Stimulated activated CD8-positive, alpha-beta memory T cell treated with anti-CD3 and anti-CD28 coated beads, Interleukin-12 subunit alpha, Interleukin-12 subunit beta, amount 100 ng/mL, for 24 hours (primary cell): ENCODE measurements around the gene ADAMTS17.

Experiments used
- DNase-seq: peaks from one replicate; pipeline ENCODE4 v3.0.0-alpha.2; 2020; ENCODE audit errors: extremely low read depth

The ADAMTS17 gene, protein sequence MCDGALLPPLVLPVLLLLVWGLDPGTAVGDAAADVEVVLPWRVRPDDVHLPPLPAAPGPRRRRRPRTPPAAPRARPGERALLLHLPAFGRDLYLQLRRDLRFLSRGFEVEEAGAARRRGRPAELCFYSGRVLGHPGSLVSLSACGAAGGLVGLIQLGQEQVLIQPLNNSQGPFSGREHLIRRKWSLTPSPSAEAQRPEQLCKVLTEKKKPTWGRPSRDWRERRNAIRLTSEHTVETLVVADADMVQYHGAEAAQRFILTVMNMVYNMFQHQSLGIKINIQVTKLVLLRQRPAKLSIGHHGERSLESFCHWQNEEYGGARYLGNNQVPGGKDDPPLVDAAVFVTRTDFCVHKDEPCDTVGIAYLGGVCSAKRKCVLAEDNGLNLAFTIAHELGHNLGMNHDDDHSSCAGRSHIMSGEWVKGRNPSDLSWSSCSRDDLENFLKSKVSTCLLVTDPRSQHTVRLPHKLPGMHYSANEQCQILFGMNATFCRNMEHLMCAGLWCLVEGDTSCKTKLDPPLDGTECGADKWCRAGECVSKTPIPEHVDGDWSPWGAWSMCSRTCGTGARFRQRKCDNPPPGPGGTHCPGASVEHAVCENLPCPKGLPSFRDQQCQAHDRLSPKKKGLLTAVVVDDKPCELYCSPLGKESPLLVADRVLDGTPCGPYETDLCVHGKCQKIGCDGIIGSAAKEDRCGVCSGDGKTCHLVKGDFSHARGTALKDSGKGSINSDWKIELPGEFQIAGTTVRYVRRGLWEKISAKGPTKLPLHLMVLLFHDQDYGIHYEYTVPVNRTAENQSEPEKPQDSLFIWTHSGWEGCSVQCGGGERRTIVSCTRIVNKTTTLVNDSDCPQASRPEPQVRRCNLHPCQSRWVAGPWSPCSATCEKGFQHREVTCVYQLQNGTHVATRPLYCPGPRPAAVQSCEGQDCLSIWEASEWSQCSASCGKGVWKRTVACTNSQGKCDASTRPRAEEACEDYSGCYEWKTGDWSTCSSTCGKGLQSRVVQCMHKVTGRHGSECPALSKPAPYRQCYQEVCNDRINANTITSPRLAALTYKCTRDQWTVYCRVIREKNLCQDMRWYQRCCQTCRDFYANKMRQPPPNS

GRCh38 chr15:100341750-100342560 lies at the start of gene ADAMTS17:
Gene ADAMTS17 (minus strand): TSS chr15:100341975. CDS start chr15:100341899, 76 bp downstream.
- peak; percentile 82 for DNase-seq

DNA sequence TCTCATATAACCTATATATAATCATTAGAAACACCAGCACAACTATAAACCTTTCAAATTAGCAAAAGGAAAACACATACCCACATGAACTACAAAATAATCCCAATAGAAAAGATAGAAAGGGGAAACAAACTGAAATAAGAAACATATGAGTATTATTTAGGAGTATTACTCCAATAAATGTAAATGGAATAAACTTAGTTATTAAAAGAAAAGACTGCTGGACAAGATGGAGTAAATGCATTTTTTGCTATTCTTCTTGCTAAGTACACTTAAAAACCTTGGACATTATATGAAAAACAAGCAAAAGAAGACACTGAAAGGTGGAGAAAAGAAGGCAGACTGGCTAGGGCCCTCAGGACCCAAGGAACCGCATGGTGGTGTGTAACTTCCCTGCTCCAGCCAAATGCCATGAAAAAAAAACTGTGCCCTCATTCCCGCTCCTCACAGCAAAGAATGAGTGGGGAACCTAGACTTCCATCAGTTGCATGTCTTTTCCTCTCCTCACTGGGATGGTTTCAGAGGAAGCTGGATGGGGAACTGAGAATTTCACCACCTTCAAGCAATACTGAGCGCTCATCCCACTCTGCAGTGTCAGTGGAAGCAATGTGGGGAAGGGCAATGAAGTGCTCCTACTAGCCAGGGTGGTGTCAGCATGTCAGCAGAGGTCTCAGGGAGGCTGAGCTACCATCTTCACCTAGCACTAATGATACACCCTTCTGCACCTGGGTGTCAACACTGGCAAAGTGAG lies 43.7 kb upstream of the ADAMTS17 start:
- no peak for DNase-seq

DNA sequence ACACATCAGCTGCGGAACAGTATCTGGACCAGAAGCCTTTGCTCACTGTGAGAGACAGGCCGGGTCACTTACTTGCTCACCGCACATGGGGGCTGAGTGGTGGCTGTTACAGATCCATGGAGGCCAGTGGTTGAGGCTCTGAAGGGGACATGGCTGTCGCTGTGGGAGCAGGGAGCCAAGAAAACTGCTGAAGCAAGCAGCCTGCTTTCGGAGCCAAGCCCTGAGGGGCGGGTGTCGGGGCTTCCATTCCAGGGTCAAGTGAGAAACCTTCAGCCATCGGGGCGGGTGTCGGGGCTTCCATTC lies 42.3 kb upstream of the ADAMTS17 start:
- DNase-seq, result no peak

- no peak for DNase-seq
Observed at GRCh38 chr15:100383302-100384107, 41.7 kb upstream of the ADAMTS17 start.

DNA sequence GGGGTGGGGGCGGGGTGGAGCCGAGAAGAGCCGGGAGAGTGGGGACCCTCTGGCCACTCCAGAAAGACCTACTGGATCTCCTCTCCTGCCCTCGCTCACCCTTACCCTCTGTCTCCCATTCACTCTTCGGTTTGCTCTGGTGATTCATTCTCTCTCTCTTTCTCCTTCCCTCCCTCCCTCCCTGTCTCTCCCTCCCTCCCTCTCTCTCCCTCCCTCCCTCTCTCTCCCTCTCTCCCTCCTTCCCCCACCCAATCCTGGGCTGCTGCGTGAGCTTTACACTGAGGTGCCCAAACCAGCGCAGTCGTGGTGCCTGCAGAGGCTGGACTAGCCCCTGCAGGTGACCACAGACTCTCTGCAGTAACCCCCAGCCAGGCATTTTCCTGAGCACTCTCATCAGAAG lies 32.2 kb upstream of the ADAMTS17 start:
- DNase-seq, result no peak

GRCh38 chr15:100373120-100373896 lies 31.5 kb upstream of the ADAMTS17 start:
- no peak for DNase-seq

GRCh38 chr15:100372739-100373119 lies 31.0 kb upstream of the ADAMTS17 start:
- DNase-seq, result no peak

- no peak for DNase-seq
Observed at GRCh38 chr15:100355342-100355741, 13.6 kb upstream of the ADAMTS17 start.

- DNase-seq, result no peak
Observed at GRCh38 chr15:100353449-100353848, 11.7 kb upstream of the ADAMTS17 start.

- no peak for DNase-seq
Observed at GRCh38 chr15:100350434-100351226, 8.9 kb upstream of the ADAMTS17 start.

DNA sequence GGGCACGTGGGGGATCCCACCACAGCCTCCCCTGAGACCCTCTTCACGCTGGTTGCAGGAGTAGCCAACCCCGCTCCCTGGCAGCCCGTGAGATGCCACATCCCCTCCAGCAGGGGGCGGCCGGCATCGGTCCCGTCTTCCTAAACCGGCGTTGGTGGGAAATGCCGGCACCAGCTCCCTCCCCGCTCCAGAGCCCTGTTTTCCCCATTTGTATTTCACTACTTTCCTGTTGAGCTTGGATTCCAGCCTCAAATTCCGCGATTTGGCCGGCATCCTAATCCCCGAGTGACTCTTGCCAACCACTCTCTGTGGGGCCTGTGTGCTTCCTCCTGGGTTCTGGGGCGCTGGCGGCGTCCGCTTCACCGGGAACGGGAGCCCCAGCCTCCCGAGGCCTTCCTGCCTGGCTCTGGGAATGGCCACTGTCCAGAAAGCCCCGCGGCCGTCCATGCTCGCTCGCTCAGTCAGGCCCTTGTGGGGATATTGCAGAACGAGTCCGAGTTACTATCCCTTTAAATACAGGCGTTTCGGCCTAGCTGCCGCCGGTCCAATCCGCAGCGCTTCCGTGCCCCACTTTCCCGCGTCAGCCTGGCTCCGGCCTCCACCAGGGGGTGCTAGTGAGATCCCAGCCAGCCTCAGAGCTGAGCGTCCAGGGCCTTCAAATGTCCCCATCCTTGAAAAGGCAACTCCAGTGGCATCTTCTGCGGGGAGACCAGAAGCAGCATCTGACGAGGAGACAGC lies 8.1 kb upstream of the ADAMTS17 start:
- peak; percentile 63 for DNase-seq

- no peak for DNase-seq
Observed at GRCh38 chr15:100349321-100349695, 7.5 kb upstream of the ADAMTS17 start.

DNA sequence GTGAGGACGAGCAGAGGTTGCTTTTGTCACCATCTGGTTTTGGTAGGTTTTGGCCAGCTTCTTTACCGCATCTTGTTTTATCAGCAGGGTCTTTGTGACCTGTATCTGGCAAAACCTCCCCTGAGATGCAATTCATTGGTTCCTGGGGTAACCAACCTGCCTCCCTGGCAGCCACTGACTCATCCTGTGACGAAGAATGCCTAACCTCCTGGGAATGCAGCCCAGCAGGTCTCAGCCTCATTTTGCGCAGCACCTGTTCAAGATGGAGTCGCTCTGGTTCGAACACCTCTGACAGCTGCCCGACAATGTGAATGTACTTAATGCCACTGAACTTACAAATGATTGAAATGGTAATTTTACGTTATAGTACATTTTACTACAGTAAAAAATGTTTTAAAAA lies 6.8 kb upstream of the ADAMTS17 start:
- DNase-seq, result no peak

- no peak for DNase-seq
Observed at GRCh38 chr15:100346866-100347512, 5.2 kb upstream of the ADAMTS17 start.

- no peak for DNase-seq
Observed at GRCh38 chr15:100345438-100345837, 3.7 kb upstream of the ADAMTS17 start.

GRCh38 chr15:100343251-100343650 lies 1.5 kb upstream of the ADAMTS17 start:
- DNase-seq, result no peak

DNA sequence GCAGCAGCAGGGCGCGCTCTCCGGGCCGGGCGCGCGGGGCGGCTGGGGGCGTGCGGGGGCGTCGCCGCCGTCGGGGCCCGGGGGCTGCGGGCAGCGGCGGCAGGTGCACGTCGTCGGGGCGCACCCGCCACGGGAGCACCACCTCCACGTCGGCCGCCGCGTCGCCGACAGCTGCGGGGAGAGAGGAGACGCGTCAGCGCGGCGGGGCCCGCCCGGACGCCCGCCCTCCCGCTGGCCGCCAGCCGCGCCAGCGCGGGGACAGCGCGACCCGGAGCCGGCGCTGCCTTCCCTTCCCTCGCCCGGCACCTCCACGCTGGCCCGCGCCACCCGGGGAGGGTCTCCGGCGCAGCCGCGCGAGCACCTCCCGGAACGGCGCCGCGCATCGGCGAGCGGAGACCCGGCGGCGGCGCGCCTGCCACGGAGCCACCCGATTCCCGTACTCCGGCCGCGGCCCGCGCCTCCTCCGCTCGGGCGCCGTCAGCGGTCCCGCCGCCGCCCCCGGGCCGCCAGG lies 481 bp downstream of the ADAMTS17 start:
- no peak for DNase-seq
